Gastrocnemius medialis (tissue), 4 donors: Measurements from ENCODE around the gene ZNF580.

Source experiments
- CTCF ChIP-seq, 5 experiments: fragments of 450-650 bp in 3 of 5; fragments of 200-600 bp in 2 of 5; sonication (generic) in 2 of 5; IDR thresholded peaks in 4 of 5; conservative IDR thresholded peaks in 1 of 5; 1 replicate in 4 of 5; 2 replicates in 1 of 5; pipeline ENCODE4 v1.5.1; 2016 to 2019; ENCODE audit warnings: antibody characterized with exemption in 5 of 5, mild to moderate bottlenecking in 3 of 5, moderate library complexity in 3 of 5
- POLR2A ChIP-seq, 2 donors: fragments of 450-650 bp; IDR thresholded peaks; one replicate each; pipeline ENCODE4 v1.6.1; 2017; ENCODE audit warnings: antibody characterized with exemption in 2 of 2, mild to moderate bottlenecking in 2 of 2, moderate library complexity in 2 of 2

- no peak for TF ChIP-seq CTCF (IDR thresholded peaks at IDR 0.05 in 4 of 5, conservative IDR thresholded peaks at IDR 0.05 in 1 of 5)
- no peak for TF ChIP-seq POLR2A (IDR thresholded peaks at IDR 0.05)
Observed at GRCh38 chr19:55680339-55681130, 39.7 kb downstream of the ZNF580 start.
